Nasal cavity respiratory epithelium epithelial cell of viscerocranial mucosa (primary cell): ENCODE data around the gene APOOL. TPM values are rescaled to one million over a fixed set of nuclear protein-coding genes. Genes with fewer than 3 reads are reported as not detected.

Source experiments
- total RNA-seq: library from RNA; depleted of rRNA; stranded (reverse); fragments of >200 nt; gene quantifications from 2 replicates; pipeline ENCODE4 v1.2.3, GENCODE V29; 2014

The APOOL gene
- total RNA-seq, result 9.6 and 18.2 TPM in 2 replicates

GRCh38 chrX:85003655-85004244 lies at the start of gene APOOL:
APOOL (plus strand) TSS chrX:85003877; CDS start chrX:85003913, 36 bp downstream.

Other genes starting within 250 kb of the APOOL start
- gene SATL1, start 239.9 kb downstream of the APOOL start, total RNA-seq, result under 0.01 TPM in 1 of 2 replicates, not detected in the other
- gene ZNF711, start 240.1 kb downstream of the APOOL start, total RNA-seq, result 3.4 and 7.0 TPM in 2 replicates